ENCODE results near the gene SHB. TPM values are rescaled to one million over a fixed set of nuclear protein-coding genes. Genes with fewer than 3 reads are reported as not detected.

SHB gene
- total RNA-seq, 2 experiments from 2014 or later = 1.1 to 1.2 TPM

GRCh38 chr9:37944671-37945481, 124.2 kb downstream of the SHB start:
- H3K4me3 Mint-ChIP-seq = no peak overlapping the region
- H3K4me3 ChIP-seq (ENCODE audit: low read length) = no peak overlapping the region
- intact Hi-C loops (cut with DNase I, micrococcal nuclease) = no loop called here
- no peaks in the 10 kb centered on the region for H3K27me3 Mint-ChIP-seq
- H3K9me3 ChIP-seq (ENCODE audit: control insufficient read depth in 1 of 2, insufficient read depth in 1 of 2, low read length in 2 of 2) = no peaks in the 10 kb centered on the region
- H3K4me1 Mint-ChIP-seq (ENCODE audit: low read depth) = no peaks in the 10 kb centered on the region
- POLR2A ChIA-PET = no interaction called here
- DNase-seq (no peak), ATAC-seq (ENCODE audit: poor library complexity) (no peak)
- no peak overlapping the region for H3K27ac Mint-ChIP-seq
- H3K27ac ChIP-seq (ENCODE audit: low read depth in 1 of 2, low read length in 2 of 2) = no peak overlapping the region
- no peaks in the 10 kb centered on the region for H3K36me3 ChIP-seq (ENCODE audit: insufficient read depth, low read length)
- H3K4me1 ChIP-seq (ENCODE audit: insufficient read depth, low read length) = no peaks in the 10 kb centered on the region
- no peaks in the 10 kb centered on the region for H3K9me3 Mint-ChIP-seq
- no peak for TF ChIP-seq CTCF (IDR thresholded peaks at IDR 0.05)
- H3K36me3 Mint-ChIP-seq (ENCODE audit: low read depth) = no peaks in the 10 kb centered on the region
- CTCF ChIA-PET = no interaction called here
- H3K27me3 ChIP-seq (ENCODE audit: control insufficient read depth in 1 of 2, insufficient read depth in 2 of 2, low read length in 2 of 2) = no peaks in the 10 kb centered on the region

- Mint-ChIP-seq H3K27me3 (no peaks in the 10 kb centered on the region), H3K27ac (no peak overlapping the region), H3K4me3 (no peak overlapping the region), H3K4me1 (ENCODE audit: low read depth) (no peaks in the 10 kb centered on the region), H3K36me3 (ENCODE audit: low read depth) (no peaks in the 10 kb centered on the region), H3K9me3 (no peaks in the 10 kb centered on the region)
- intact Hi-C loops (cut with DNase I, micrococcal nuclease) = no loop called here
- no peak for TF ChIP-seq CTCF (IDR thresholded peaks at IDR 0.05)
- ChIA-PET POLR2A (no interaction called here), CTCF (no interaction called here)
- DNase-seq (no peak), ATAC-seq (ENCODE audit: poor library complexity) (no peak)
- no peaks in the 10 kb centered on the region for H3K36me3 ChIP-seq (ENCODE audit: insufficient read depth, low read length)
- no peaks in the 10 kb centered on the region for H3K4me1 ChIP-seq (ENCODE audit: insufficient read depth, low read length)
- H3K9me3 ChIP-seq (ENCODE audit: control insufficient read depth in 1 of 2, insufficient read depth in 1 of 2, low read length in 2 of 2) = no peaks in the 10 kb centered on the region
- H3K4me3 ChIP-seq (ENCODE audit: low read length) = no peak overlapping the region
- no peaks in the 10 kb centered on the region for H3K27me3 ChIP-seq (ENCODE audit: control insufficient read depth in 1 of 2, insufficient read depth in 2 of 2, low read length in 2 of 2)
- no peak overlapping the region for H3K27ac ChIP-seq (ENCODE audit: low read depth in 1 of 2, low read length in 2 of 2)
These were observed 124.8 kb downstream of the SHB start for GRCh38 chr9:37944266-37944650.

GRCh38 chr9:37943345-37944265, 125.4 kb downstream of the SHB start:
- Mint-ChIP-seq H3K27me3 (no peaks in the 10 kb centered on the region), H3K4me1 (ENCODE audit: low read depth) (no peaks in the 10 kb centered on the region), H3K4me3 (no peak overlapping the region), H3K36me3 (ENCODE audit: low read depth) (no peaks in the 10 kb centered on the region), H3K27ac (no peak overlapping the region), H3K9me3 (no peaks in the 10 kb centered on the region)
- H3K27ac ChIP-seq (ENCODE audit: low read depth in 1 of 2, low read length in 2 of 2) = no peak overlapping the region
- H3K27me3 ChIP-seq (ENCODE audit: control insufficient read depth in 1 of 2, insufficient read depth in 2 of 2, low read length in 2 of 2) = no peaks in the 10 kb centered on the region
- DNase-seq (no peak), ATAC-seq (ENCODE audit: poor library complexity) (no peak)
- ChIA-PET CTCF (no interaction called here), POLR2A (no interaction called here)
- no peak overlapping the region for H3K4me3 ChIP-seq (ENCODE audit: low read length)
- no peaks in the 10 kb centered on the region for H3K36me3 ChIP-seq (ENCODE audit: insufficient read depth, low read length)
- no peaks in the 10 kb centered on the region for H3K9me3 ChIP-seq (ENCODE audit: control insufficient read depth in 1 of 2, insufficient read depth in 1 of 2, low read length in 2 of 2)
- intact Hi-C loops (cut with DNase I, micrococcal nuclease) = no loop called here
- TF ChIP-seq CTCF (IDR thresholded peaks at IDR 0.05) = no peak
- H3K4me1 ChIP-seq (ENCODE audit: insufficient read depth, low read length) = no peaks in the 10 kb centered on the region
